Daoy (cell line): ENCODE measurements around the gene ZNF564. TPM values are rescaled to one million over a fixed set of nuclear protein-coding genes. Genes with fewer than 3 reads are reported as not detected.
"Not testable (repeated sequence)": the region's sequence is repeated elsewhere in the genome, so short reads cannot be mapped to it uniquely, and the experiment has no call there.

Experiments
- DNase-seq: peaks from one replicate; pipeline ENCODE4 v3.0.0-alpha.2; 2015; ENCODE audit warnings: low read depth
- total RNA-seq: library from RNA; depleted of rRNA; stranded (reverse); fragments of >200 nt; shearing (Covaris generic); gene quantifications from 2 replicates; pipeline ENCODE4 v1.2.3, GENCODE V29; 2014; rRNA removed

The ZNF564 gene
- total RNA-seq, 1 experiment from 2014 or later = 3.1 TPM

DNA sequence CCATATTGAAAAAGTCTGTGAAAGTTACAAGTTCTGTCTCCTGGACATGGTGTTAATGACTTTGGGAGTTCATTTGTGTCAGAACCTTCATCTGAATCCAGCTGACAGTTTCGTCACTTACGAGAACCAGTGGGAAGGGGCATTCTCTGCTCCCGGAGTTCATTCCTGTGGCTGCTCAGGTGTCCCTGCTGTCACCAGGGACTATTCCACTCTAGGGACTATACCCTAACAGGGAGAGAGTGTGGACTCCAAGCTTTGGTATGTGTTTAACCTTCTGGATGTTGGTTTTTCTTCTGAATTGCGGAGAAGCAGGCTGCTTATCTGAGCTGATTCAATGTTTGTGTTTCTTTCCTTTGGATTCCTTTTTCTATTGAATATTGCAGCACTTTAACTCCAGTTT, 54.2 kb downstream of the ZNF564 start:
- DNase-seq = no peak

DNA sequence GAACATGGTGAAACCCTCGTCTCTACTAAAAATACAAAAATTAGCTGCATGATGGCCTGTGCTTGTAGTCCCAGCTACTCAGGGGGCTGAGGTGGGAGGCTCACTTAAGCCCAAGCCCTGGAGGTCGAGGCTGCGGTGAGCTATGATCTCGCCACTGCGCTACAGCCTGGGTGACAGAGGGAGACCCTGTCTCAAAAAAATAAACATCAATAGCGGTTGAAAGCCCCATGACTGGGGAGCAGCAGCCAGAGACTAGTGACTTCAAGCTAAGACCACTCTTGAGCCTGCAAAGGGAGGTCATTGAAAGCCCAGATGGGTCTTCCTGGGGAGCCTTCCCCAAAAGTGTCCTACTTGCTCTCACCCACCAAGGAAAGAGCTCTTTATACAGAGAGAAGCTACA, 54.8 kb downstream of the ZNF564 start:
- no peak for DNase-seq

DNA sequence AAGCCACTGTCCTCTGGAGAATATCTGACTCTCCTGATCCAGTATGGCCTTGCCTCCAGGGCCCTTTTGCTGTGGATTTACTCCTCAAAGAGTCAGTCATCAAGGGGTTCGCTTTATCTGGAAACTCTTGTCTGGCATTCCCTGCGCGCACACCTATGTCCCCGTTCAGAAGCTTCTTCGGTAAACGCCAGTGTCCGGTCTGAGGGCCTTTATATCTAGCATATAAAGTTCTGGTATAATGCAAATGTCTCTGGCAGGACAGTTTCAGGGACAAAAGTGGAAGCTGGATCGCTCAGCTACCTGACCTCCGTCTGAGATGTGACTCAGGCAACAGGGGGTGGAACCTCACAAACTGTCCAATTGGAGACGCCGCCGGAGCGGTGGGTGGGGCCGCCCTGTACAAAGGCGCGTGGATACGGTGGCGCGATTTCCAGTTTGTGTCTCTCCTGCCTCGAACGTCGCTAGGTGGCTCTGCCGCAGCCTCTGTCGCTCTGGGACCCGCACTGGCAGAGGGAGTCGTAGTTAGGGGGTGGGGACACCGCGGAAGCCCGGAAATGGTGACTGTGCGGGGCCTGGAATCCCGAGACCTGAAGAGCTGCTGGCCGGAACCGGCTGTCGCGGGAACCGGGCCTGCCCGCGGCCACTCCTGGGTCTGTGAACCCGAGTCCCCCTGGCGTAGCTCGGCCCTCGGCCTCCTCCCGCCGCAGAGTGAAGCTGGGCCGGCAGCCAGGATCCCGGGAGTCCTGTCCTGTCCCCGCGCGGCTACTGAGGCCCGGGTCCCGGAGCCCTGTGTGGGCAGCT, 56.1 kb downstream of the ZNF564 start:
- peak; percentile 96 for DNase-seq

DNA sequence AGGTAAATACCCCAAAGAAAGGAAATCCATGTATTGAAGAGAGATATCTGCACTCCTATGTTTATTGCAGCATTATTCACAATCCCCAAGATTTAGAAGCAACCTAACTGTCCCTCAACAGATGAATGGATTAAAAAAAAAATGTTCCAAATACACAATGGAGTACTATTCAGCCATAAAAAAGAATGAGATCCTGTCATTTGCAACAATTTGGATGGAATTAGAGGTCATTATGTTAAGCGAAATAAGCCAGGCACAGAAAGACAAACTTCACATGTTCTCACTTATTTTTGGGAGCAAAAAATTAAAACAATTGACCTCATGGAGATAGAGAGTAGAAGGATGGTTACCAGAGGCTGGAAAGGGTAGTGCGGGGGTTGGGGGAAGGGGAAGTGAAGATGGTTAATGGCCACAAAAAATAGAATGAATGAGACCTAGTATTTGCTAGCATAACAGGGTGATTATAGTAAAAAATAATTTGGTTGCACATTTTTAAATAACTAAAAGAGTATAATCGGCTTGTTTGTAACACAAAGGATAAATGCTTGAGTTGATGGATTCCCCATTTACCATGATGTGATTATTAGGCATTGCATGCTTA, 56.9 kb downstream of the ZNF564 start:
- no peak for DNase-seq

DNA sequence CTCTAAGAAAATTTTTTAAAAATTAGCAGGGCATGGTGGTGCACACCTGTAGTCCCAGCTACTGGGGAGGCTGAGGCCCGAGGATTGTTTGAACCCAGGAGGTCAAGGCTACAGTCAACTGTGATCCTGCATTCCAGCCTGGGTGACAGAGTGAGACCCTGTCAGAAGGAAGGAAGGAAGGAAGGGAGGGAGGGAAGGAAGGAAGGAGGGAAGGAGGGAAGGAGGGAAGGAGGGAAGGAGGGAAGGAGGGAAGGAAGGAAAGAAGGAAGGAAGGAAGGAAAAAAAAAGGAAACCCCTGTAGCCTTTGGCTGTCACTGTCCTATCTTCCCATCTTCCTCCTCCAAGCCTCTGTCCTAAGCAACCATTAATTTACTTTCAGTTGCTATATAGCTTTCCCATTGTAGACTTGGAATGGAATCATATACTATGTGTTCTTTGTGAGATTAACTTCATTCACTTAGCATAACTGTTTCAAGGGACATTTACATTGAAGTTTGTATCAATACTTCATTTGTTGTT, 65.0 kb downstream of the ZNF564 start:
- DNase-seq = not testable (repeated sequence)

DNA sequence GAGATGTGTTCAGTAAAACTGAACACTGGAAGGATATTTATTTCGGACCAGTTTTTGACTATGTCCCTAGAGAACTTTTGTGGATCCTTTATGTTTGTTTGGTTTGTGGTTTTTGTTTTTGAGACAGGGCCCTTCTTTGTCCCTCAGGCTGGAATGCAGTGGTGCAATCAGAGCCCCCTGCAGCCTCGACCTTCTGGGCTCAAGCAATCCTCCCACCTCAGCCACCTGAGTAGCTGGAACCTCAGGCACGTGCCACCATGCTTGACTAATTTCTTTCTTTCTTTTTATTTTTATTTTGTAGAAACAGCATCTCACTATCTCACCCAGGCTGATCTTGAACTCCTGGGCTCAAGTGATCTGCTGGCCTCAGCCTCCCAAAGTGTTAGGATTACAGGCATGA, 65.7 kb downstream of the ZNF564 start:
- no peak for DNase-seq

DNA sequence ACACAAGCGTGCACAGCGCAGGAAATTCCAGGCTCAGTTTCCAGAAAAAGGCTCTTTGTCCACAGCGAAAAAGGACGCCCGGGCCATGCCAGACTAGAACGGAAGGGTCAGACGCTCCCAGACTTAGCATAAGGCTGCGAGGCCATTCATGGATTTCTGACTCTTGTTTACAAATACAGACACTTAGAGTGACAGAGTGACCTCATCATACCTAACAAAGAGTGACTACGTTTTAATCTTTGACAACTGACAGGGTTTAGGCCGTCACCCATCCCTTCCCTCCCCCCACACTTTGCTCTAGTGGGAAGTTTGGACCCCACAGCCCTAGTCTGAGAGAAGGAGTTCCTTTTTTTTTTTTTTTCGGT, 66.2 kb downstream of the ZNF564 start:
- DNase-seq = no peak

DNA sequence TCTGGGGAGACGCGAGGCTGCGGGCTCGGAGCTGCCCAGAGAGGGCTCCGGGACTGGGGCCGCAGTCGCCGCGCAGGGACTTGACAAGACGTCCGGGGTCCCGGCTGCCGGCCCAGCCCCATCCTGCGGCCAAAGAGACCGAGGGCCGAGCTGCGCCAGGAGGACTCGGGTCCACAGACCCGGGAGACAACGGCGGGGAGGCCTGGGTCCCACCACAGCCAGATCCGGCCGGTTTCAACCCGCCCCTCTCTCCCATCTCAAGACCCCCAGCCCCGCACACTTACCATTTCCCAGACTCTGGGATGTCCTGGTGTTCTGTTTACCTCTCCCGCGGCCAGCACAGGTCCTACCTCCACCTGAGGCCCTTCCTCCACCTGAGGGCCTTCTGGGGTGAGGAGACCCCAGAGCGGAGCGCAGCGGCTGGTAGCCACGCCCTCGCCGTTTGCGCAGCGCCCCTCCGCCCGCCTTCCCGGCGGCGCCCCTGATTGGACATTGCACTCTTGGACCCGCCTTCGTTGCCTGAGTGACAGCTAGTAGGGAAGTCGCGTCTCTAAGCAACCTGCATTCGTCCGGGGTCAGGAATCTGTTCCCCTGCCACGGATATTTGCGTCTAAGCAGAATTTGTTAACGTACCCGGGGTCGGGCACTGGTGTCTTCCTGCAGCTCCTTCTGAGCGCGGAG, 66.8 kb downstream of the ZNF564 start, which contains the start of gene ZNF709:
Gene ZNF709 (minus strand): TSS at position 446 of the 681 bp plus-strand sequence. CDS start 159 bp downstream, at position 287.
- DNase-seq = peak; percentile 90

DNA sequence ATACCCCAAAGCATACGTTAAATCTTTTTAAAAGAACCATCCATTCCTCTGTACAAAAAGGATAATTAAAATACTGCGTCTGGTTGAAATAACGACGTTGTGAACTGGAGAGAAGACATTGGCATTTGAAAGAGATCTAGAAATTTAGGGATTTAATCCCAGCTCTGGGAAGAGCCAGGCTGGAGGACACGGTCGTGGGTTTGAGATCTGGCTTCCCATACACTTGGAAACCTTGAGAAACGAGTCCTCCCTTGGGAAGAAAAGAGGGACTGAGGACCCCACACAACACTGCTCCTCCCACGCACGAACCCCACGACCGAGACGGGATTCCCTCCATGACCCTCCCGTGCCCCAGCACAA, 67.3 kb downstream of the ZNF564 start:
- no peak for DNase-seq

DNA sequence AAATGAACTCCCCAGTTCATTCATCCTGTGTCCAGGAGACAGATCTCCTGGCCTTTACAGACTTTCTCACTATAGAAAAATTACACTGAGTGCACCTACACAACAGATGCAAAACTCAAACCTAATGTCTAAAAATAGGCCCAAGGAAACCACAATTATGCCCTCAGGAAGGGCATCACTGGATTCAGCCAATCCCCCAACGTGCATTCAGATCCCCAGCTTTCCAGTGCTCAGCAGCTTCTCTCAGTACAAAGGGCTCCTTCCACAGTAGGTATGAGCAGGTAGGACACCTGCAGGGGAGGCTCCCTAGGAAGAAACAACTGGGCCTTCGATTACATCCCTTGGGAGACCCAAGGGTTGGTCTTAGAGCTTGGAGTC, 68.8 kb downstream of the ZNF564 start:
- DNase-seq = no peak

DNA sequence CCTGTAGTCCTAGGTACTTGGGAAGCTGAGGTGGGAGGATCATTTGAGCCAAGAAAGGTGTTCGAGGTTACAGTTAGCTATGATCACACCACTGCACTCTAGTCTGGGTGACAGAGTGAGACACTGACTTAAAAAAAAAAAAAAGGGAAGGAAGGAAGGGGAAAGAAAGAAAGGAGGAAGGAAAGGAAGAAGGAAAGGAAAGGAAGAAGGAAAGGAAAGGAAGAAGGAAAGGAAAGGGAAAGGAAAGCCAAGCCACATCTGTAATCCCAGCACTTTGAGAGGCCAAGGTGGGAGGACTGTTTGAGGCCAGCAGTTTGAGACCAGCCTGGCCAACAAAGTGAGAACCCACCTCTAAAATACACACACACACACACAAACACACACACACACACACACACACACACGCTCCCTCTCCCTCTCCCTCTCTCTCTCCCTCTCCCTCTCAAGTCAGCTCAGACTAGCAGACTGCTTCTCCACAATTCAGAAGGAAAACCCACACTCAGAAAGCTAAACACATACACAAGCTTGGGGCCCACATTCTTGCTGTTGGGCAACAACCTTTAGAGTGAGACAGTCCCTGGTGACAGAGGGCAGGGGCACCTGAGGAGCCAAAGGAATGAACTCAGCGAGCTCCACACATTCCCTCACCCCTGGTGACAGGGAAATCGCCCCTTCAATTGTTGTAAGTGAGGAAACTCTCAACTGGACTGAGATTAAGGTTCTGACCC, 69.3 kb downstream of the ZNF564 start:
- DNase-seq = no peak

DNA sequence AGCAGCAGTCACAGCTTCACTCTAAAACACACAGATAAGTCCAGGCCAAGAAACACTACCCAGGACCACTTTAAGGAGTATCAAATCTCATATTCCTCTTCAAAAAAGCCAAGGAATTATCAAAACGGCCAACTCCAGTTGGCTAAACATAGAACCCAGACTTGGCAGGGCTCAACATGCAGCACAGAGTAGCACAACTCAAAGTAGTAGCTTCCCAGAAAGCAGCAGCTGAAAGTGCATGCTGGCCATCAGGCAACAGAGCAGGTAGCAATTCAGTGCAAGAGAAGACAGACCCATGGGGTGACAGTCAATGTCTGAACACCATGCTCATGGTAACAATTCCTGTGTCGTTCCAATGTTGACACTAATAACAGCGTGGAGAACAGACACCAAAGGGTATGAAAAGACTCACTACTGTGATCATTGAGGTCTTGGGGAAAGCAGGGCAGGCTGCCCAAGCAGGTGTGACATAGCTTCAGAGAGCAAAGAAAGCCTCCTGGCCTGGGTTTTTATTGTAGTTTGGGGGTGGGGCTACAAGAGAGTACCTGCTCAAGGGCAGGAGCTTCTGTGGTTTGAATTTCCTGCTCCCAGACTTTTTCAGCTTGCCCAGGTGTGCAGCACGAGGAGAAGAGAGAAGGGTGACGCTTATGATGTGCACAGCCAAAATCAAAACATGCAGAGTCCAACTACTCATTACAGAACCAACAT, 72.9 kb downstream of the ZNF564 start:
- DNase-seq = no peak

Other genes starting within 250 kb of the ZNF564 start
- gene ZNF563, start 217.8 kb downstream of the ZNF564 start, total RNA-seq = 0.91 and 0.95 TPM in 2 replicates
- 0.63 and 1.2 TPM in 2 replicates for gene ZNF442, start 185.8 kb downstream of the ZNF564 start, total RNA-seq
- 1.9 and 2.0 TPM in 2 replicates for gene ZNF799, start 150.2 kb downstream of the ZNF564 start, total RNA-seq
- 4.5 and 5.2 TPM in 2 replicates for gene ZNF443, start 110.5 kb downstream of the ZNF564 start, total RNA-seq
- gene ZNF709, start 66.7 kb downstream of the ZNF564 start, total RNA-seq = 0.27 and 0.80 TPM in 2 replicates
- 3.5 and 4.5 TPM in 2 replicates for gene ZNF490, start 59.3 kb upstream of the ZNF564 start, total RNA-seq
- gene ZNF791, start 59.4 kb upstream of the ZNF564 start, total RNA-seq = 9.0 and 11.9 TPM in 2 replicates
- 18.0 and 20.7 TPM in 2 replicates for gene MAN2B1, start 115.3 kb upstream of the ZNF564 start, total RNA-seq
- gene WDR83, start 115.3 kb upstream of the ZNF564 start, total RNA-seq = 9.0 and 10.6 TPM in 2 replicates
- gene DHPS, start 130.4 kb upstream of the ZNF564 start, total RNA-seq = 105 and 132 TPM in 2 replicates
- gene GNG14, start 136.5 kb upstream of the ZNF564 start, total RNA-seq = not detected in 2 replicates
- gene FBXW9, start 145.1 kb upstream of the ZNF564 start, total RNA-seq = 14.2 and 14.6 TPM in 2 replicates
- 18.2 and 24.0 TPM in 2 replicates for gene TNPO2, start 172.4 kb upstream of the ZNF564 start, total RNA-seq
- gene TRIR, start 183.2 kb upstream of the ZNF564 start, total RNA-seq = 274 and 313 TPM in 2 replicates
- gene GET3, start 186.0 kb upstream of the ZNF564 start, total RNA-seq = 78.9 and 111 TPM in 2 replicates
- not detected in 2 replicates for gene BEST2, start 200.3 kb upstream of the ZNF564 start, total RNA-seq
- 5.1 and 11.0 TPM in 2 replicates for gene HOOK2, start 224.1 kb upstream of the ZNF564 start, total RNA-seq
- gene JUNB, start 240.0 kb upstream of the ZNF564 start, total RNA-seq = 61.6 and 66.6 TPM in 2 replicates